HG02884 (cell line): Measurements from ENCODE around the gene CSPG4.
"Not testable (repeated sequence)": the region's sequence is repeated elsewhere in the genome, so short reads cannot be mapped to it uniquely, and the experiment has no call there.

Experiments used
- ATAC-seq: cut with Tn5 transposase; IDR thresholded peaks from one replicate; pipeline ENCODE4 v1.9.1; 2021; ENCODE audit warnings: mild to moderate bottlenecking, moderate library complexity; ENCODE audit not compliant: unreplicated experiment

The CSPG4 gene

DNA sequence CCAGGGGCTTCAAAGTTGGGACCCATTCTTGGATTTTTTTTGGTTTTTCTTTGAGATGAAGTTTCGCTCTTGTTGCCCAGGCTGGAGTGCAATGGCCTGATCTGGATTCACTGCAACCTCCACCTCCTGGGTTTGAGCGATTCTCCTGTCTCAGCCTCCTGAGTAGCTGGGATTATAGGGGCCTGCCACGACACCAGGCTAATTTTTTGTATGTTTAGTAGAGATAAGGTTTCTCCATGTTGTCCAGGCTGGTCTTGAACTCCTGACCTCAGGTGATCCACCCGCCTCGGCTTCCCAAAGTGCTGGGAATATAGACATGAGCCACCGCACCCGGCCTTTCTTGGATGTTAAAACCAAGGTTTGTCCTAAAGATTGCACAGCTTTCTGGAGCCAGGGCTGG, 78.7 kb downstream of the CSPG4 start:
- ATAC-seq, result not testable (repeated sequence)

DNA sequence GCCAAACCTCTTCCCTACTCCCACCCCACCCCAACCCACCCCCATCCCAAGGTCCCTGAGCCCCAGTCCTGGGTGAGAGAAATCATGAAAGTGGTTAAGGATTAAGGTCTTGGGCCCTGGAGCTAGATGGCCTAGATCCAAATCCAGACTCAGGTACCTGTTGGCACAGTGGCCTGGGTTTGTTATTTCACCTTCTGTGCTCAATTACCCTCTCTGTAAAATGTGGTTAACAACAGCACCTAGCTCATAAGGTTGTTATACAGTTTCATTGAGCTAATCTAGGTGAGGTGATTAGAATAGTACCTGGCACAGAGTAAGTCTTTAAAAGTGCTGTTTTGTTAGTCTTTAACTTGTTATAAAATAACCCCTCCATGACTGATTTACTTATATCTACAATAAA, 80.7 kb downstream of the CSPG4 start:
- ATAC-seq, result no peak

DNA sequence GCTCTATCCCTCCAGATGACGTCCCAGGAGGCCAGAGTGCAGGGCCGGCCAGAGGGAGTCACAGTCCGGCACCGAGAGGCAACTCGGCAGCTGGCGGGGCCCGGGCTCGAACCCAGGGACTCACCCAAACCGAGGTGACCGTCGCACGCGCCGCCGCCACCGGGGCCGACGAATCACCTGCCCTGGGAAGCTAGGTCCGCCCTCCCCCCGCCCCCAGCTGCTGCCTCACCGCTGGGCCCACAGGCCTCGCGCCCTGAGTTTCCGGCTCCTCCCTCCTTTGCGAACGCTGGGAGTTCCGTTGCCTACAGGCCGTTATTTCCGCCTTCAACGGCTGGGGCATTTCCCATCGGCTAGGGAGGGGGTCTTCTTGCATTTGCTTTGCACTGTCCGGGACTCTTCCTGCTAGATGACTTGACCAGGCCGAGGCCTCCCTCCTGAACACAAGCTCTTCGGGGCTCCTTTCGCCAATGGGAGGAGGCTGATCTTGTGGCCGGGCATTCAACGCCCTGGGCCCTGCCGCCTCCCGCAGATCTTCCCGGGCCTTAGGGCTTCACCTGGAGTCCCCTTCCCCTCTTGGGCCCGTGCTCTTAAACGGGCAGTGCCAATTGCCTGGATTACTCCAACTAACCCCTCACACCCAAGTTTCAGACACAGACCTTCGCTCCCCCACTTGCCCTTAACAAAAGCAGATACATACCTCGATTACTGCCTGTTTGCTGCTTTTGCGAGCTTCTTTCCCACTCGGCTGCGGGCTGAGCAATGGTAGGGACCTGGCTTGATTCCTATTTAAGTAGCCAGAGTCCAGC, 86.9 kb downstream of the CSPG4 start, which contains the start of gene SNUPN:
Gene SNUPN, minus strand, starts transcription at position 184 of the 806 bp plus-strand sequence. CDS start 4,674 bp downstream, outside the sequence.
- ATAC-seq, result no peak
